ENCODE results near the gene PTPRK. TPM values are rescaled to one million over a fixed set of nuclear protein-coding genes. Genes with fewer than 3 reads are reported as not detected.

PTPRK gene
- total and polyA plus RNA-seq, 2 of the 8 experiments (the other 6 are each of a cell fraction or from before 2014, with no cell fraction given), result 11.4 to 47.3 TPM

- TF ChIP-seq SIN3A (conservative IDR thresholded peaks at IDR 0.05 in 1 of 2, IDR thresholded peaks at IDR 0.05 in 1 of 2; ENCODE audit: low read depth in 1 of 2, low read length in 2 of 2) (no peak), CBX8 (IDR thresholded peaks at IDR 0.05; ENCODE audit: borderline replicate concordance, low read depth, low read length) (no peak), TEAD4 (IDR thresholded peaks at IDR 0.05; ENCODE audit: low read depth, low read length) (no peak)
Measured at GRCh38 chr6:128172752-128173682, 347.4 kb downstream of the PTPRK start (continued).
